Measurements from ENCODE around the gene SLC25A17.
"Not testable (repeated sequence)": the region's sequence is repeated elsewhere in the genome, so short reads cannot be mapped to it uniquely, and the experiment has no call there.

SLC25A17 gene

GRCh38 chr22:40753114-40753513 is 66.0 kb downstream of the SLC25A17 start:
- no peak for DNase-seq

DNA sequence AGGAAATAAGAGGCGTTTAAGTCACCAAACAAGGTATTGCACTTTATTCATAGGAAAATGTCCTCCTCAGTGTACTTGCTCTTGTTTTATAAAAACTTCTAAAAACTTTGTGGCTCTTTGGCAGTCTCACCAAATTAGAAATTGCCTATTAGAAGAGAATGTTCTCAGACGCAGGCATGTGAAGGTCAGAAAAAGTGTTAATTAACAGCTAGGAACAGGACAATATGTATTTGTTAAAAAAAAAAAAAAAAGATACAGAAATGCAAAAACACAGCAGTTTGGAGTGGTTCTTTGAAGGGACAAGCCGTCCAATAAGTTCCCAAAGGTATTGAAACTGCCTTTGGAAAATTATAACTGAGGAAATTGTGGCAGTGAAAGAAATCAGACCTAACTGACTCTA is 67.9 kb downstream of the SLC25A17 start:
- DNase-seq = no peak

DNA sequence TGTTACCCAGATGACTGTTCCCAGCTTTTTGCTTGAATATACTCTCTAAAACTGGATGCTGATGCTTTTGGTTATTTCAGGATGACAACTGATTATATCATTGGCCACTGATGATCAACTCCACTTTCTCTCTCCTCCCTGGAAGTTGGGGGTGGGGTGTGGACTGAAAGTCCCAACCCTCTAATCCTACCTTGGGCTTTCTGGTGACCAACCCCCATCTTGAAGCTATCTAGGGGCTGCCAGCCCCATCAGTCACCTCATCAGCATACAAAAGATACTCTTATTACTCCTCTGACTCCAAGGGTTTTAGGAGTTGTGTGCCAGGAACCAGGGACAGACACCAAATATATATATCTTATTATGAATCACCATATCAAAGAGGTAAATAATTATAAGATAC is 69.3 kb downstream of the SLC25A17 start:
- no peak for DNase-seq

DNA sequence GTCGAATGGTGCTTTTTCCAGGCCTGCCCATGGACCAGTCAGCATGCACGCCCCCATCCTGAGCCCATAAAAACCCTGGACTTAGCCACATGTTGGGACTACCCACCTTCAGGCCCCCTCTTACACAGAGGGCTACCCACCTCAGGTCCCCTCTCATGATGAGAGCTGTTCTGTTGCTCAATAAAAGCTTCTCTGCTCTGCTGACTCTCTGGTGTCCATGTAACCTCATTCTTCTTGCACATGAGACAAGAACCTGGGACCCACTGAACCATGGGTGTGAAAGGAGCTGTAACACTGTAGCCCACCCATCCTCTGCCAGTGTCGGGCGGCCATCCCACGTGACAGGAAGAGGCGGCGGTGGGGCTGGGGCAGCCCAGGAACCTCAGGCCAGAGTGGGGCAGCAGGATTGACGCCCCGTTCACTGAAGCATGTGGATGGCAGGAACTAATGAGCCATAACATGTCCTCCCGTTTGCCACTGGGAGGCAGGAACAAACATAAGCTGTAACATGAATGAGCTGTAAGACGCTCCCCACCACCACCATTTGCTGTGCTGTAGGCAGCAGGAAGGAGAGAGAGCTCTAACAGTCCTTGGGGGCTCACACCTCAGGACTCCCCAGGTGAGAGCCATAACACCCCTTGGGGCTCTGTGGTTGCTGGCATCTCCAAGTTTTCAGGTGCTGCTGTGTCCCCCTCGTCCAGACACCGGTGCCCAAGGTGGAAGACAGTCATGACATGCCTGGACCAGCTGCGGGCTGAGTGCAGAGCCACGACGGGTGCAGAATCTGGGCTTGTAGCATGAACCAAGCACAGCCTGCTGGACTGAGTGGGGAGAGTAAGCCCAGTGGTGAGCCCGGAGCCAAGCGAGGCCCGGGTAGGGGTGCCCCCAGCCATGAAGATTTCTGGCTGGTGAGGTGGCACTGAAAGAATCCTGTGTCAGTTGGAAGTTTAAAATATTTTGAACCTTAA is 70.5 kb downstream of the SLC25A17 start:
- DNase-seq = no peak

GRCh38 chr22:40747361-40747760 is 71.8 kb downstream of the SLC25A17 start:
- no peak for DNase-seq

- no peak for DNase-seq
Measured at GRCh38 chr22:40746428-40747220, 72.5 kb downstream of the SLC25A17 start.

DNA sequence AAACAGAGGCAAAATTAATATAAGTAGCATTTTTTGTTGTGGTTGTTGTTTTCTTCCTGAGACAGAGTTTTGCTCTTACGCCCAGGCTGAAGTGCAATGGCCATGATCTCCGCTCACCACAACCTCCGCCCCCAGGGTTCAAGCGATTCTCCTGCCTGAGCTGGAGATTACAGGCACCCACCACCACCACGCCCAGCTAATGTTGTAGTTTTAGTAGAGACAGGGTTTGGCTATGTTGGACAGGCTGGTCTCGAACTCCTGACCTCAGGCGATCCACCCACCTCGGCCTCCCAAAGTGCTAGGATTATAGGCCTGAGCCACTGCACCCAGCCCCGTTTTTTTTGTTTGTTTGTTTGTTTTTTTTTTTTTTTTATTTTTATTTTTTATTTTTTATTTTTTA is 75.4 kb downstream of the SLC25A17 start:
- DNase-seq = no peak

DNA sequence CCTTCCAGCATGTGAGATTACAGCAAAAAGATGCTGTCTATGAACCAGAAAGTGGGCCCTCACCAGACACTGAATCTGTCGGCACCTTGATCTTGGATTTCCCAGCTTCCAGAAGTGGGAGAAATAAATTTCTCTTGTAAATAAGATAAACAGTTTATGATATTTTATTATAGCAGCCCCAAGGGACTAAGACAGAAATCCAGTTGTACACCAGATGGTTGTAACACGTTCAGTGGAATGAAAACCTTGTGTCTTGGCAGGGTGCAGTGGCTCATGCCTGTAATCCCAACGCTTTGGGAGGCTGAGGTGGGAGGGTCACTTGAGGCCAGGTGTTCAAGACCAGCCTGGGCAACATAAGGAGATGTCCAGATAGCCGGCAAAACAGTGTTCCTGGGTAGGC is 78.0 kb downstream of the SLC25A17 start:
- no peak for DNase-seq

DNA sequence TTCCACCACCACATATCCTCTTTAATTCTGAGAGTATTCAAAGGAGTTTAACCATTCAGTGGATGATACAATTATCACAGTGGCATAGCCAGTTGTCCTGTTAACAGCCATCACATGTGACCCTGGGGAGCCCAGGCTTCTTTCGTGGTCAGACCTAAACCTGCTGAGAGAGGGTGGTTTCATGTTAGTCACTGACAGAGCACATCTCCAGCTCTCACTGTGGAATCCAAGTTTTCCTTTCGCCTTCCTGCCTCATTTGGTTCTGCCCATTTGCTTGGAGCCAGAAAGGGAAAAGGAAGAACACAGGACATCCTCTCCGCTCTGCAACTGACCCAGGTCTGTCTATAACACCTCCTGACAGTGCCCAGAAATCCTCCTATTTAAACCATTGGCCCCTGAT is 79.4 kb downstream of the SLC25A17 start:
- no peak for DNase-seq

DNA sequence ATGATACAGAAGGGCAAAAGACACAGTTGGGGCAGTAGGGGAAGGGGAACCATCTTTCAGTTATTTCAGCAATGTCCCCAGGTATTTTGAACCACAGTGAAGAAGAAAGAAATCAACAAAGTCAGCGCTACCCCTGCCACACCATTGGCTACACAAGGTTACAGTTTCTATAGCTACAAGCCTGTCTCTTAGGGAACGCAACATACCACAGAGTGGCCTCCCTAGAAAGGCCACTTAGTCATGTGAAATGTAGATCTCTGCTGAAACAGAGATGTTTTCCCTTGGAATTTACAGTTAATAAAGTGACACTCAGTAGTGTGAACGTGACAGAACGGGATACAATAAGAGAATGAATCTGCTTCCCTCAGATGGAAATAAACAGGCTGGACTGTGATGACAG is 85.2 kb downstream of the SLC25A17 start:
- DNase-seq = no peak

GRCh38 chr22:40732999-40733292 is 86.2 kb downstream of the SLC25A17 start:
- DNase-seq = no peak

GRCh38 chr22:40729284-40729683 is 89.9 kb downstream of the SLC25A17 start:
- DNase-seq = no peak

- no peak for DNase-seq
Measured at GRCh38 chr22:40728731-40729189, 90.4 kb downstream of the SLC25A17 start.

DNA sequence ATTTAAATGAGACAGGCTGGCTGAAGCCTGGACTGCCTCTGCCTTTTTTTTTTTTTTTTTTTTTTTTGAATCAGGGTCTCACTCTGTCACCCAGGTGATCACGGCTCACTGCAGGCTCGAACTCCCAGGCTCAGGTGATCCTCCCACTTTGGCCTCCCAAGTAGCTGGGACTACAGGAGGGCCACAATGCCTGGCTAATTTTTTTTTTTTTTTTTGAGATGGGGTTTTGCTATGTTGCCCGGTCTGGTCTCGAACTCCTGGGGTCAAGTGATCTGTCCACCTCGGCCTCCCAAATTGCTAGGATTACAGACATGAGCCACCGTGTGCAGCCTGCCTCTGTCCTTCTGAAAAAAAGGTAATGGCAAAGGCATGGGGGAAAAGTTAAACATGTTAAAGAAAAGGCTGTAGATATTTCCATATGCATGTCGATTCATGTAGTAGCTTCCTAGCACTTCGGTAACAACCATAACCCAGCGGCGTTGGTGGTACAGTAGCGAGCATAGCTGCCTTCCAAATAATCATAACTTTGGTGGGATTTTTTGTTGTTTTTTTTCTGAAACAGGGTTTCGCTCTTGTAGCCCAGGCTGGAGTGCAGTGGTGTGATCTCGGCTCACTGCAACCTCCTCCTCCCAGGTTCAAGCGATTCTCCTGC is 91.1 kb downstream of the SLC25A17 start:
- DNase-seq = no peak

DNA sequence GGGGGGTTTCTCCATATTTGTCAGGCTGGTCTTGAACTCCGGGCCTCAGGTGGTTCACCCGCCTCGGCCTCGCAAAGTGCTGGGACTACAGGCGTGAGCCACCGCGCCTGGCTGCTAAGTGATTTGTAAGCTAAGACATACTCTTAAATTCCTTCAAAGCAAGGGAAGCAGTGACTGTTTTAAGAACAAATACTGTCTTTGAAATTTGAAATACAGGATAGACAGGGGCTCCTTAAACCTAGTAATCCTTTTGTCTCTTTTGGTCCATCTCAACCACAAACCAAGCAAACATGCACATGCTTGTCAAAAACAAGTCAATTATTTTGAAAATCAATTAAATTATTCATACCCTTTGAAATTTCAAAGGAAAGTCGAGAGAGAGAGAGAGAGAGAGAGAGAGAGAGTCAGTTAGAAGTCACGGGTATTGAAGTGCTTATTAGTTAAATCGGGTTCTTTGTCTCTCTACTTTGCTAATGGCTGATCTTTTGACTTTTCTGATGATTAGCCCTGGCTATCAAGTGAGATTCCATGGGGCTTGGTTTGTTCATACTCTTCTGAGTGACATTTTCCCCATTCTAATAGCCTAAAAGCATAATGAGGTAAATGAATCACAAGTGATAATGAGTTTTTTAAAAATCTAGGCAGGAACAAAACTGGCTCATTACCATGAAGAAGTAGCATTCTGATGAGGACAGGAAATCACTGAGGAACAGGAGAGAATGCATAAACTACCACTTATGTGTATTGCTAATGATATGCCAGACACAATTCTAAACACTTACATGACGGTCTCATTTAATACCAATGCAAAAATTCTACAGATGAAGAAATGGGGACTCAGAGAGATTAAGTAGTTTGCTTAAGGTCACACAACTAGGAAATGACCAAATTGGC is 91.8 kb downstream of the SLC25A17 start:
- no peak for DNase-seq

DNA sequence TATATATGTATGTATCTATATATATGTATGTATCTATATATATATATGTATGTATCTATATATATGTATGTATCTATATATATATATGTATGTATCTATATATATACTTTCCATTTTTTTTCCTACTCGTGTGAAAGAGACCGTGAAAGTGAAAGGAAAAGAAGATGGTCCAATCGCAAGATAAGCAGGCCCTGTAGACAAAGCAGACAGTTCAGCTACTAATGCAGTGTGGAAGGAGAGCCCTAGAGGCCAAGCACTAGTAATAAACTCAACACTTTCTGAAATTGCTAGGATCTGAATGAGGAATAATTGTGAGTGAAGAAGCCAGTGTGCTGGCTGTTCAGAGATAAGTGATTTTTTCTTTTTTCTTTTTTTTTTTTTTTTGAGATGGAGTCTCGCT is 92.6 kb downstream of the SLC25A17 start:
- peak; percentile 31 for DNase-seq

DNA sequence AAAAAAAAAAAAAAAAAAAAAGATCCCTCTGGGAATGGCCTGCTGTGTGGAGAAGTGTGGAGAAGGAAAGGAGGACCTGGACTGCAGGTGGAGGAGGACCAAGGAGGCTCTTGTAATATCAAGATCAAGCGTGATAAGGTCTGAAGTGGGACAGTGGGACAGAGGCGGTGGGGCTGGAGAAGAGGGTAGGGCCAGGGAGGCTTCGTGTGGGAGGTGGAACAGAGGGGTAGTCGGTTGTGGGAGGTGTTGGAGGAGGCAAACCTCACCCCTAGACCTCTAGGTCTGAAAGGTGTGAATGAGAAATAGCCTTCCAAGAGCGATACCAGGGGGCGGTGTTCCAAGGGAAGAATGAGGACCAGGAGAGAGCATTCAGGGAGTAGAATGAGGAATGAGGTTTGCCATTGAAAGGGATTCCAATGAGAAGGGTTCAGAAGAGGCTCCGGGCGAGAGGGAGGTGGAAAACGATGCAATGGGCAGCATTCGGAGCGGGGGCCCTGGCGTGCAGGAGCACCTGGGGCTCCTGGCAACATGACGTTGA is 95.7 kb downstream of the SLC25A17 start:
- DNase-seq = no peak

GRCh38 chr22:40721266-40721665 is 97.9 kb downstream of the SLC25A17 start:
- no peak for DNase-seq

- DNase-seq = no peak
Measured at GRCh38 chr22:40720538-40721256, 98.4 kb downstream of the SLC25A17 start.

GRCh38 chr22:40720156-40720537 is 99.0 kb downstream of the SLC25A17 start:
- DNase-seq = not testable (repeated sequence)
